GM12874 (cell line): ENCODE data around the gene ALDH16A1.

Experiments used
- TF ChIP-seq, protein P1 (sequence below): IDR thresholded peaks from 2 replicates; pipeline ENCODE4 v1.5.1; 2011; ENCODE audit warnings: low read depth, mild to moderate bottlenecking, control low read depth, low read length, moderate library complexity; ENCODE audit not compliant: insufficient read depth

Gene ALDH16A1

DNA sequence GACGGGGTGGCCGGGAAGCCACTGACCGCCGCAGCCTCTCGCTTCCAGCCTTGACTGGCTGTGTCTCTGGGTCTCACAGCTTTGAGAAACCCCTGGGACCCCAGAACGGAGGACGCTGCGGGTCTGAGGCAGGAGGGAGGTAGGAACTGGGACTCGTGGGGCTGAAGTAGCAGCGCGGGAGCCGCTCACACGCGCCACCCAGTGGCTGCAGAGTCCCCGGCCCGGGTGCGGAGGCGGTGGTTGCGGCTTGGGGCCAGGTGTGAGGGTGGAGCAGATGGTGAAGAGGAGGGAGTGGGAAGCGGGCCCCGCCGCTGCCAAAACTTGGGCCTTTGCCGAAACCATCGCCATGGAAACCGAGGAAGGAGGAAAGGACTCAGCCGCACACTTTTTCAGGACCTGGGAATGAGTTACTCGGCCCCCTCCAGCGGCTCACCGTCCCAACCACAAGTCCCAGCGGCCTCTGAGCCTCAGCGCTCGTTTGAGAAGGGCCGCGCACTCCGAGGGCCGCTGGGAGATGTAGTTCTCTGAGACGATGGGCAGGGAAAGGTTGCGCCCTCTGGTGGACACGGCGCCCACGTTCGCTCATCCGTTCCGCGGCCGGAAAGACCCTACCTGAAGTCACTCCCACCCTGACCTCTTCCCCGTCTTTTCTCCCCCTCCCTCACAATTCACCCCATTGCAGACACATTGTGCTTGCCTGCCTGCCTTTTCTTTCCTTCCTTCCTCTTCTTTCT is 9.5 kb upstream of the ALDH16A1 start:
- TF ChIP-seq, protein P1, sequence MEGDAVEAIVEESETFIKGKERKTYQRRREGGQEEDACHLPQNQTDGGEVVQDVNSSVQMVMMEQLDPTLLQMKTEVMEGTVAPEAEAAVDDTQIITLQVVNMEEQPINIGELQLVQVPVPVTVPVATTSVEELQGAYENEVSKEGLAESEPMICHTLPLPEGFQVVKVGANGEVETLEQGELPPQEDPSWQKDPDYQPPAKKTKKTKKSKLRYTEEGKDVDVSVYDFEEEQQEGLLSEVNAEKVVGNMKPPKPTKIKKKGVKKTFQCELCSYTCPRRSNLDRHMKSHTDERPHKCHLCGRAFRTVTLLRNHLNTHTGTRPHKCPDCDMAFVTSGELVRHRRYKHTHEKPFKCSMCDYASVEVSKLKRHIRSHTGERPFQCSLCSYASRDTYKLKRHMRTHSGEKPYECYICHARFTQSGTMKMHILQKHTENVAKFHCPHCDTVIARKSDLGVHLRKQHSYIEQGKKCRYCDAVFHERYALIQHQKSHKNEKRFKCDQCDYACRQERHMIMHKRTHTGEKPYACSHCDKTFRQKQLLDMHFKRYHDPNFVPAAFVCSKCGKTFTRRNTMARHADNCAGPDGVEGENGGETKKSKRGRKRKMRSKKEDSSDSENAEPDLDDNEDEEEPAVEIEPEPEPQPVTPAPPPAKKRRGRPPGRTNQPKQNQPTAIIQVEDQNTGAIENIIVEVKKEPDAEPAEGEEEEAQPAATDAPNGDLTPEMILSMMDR: peak; percentile 92

DNA sequence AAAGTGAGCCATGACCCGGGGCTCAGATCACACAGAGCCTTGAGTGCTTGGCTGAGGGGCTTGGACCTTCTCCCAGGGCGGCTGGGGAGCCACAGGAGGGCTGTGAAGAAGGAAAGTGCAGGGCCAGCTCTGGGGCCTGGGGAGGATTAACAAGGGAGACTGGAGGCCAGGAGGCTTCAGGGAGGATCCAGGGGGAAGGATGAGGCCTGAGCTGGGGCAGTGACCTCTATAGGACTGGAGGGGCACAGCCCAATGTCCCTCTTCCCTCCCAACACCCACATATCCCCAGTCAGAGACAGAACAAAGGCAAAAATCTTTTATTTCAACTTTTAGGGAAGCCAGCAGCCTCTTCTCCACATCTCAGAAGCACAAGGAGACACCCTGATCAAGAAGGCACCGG is 7.0 kb upstream of the ALDH16A1 start:
- TF ChIP-seq, protein P1: no peak

DNA sequence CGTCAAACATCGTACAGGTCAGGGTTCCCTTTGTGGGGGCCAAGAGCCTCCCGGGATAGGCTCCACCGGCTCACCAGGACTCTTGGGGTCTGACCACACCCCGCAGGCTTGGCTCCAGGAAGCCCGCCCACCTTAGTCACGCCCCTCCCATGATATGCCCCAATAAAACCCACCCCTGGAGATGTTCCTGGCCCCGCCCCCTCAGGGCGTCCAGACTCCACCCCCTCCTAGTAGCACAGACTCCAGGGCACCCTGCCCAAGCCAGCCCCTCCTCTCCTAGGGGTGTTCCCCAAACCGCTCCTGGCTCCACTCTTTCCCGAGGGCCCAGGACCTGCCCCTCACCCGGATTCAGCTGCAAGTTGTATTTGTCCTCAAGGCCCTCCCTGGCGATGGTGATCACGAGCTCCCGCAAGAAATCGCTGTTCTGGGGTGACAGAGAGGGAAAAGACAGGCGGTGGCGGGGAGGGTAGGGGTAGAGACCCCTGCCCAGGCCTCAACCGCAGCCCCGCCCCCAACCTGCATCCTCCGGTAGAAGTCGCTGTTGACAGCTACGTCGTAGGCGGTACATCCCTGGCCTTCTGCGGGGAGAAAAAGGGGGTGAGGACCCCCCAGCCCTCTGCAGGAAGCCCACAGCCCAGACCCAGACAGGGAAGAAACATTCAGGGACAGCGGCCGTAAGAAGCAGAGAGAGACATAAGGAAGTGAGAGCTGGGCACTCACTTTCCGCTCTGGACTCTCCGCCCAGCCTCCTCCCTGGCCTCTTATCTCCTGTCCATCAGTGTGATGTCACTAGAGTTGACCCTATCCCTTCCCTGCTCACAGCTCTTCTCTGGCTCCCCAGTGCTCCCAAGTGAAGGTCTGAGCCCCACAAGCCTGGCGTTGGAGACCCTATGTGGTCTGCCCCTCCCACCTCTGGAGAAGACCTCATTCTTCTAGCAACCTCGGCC is 5.3 kb upstream of the ALDH16A1 start:
- TF ChIP-seq, protein P1: no peak

DNA sequence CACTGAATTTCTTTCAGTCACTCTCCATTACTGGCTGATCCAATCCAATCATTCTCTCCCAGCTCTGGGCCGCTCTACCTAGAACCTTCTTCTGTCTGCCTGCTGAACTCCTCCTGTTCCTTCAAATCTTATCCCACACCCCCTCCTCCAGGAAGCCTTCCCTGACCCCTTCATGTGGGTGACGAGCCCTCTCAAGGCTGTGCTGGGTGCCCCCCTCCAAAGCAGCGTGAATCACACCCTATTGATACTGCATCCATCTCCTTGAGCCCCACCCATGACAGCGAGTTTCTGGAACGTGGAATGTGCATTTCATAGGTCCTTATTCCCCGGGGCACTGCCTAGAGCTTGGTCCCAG is 4.6 kb upstream of the ALDH16A1 start:
- TF ChIP-seq, protein P1: no peak

DNA sequence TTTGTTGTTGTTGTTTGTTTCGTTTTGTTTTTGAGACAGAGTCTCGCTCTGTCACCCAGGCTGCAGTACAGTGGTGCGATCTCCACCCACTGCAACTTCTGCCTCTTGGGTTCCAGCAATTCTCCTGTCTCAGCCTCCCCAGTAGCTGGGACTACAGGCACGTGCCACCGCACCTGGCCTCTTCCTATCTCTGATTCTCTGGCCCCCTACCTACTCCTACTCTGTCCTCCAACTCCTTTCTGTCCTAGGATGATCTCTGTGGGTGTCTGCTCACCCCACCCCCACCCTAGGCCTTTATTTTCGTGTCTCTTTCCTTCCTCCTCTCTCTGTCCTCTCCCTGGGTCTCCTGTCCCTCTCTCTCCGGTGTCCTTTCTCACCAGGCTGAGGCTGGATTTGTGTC is 2.6 kb upstream of the ALDH16A1 start:
- TF ChIP-seq, protein P1: no peak

DNA sequence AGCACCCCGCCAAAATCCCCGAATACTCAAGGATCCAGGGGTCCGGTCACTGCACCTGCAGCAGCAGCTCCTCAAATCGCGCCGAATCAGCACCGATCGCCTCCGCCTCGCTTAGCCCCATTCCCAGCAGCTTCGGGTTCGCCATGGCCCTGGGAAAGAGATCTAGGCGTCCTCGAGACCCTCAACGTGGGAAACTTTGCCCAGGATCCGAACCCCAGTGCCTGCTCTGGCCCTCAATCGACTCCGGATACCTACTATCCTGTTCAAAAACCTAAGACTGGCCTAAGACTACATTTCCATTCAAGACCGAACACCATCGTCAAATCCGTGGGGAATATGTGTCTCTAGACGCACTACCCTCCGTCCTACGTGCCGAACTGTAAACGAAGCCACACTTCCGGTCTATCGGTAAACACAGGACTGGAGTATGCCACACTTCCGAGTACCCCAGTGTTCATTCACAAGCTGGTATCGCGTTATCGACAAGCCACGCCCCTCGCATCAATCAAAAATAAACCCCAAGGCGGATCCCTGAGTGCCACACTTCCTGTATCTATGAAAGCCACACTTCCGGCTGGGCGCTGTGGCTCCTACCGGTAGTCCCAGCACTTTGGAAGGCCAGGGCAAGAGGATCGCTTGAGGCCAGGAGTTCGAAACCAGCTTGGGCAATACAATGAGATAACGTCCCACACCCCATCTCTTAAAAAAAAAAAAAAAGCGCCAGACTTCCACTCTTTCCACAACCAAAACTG is 1.4 kb upstream of the ALDH16A1 start, which contains the start of gene PIH1D1:
Gene PIH1D1, minus strand, starts transcription at position 385 of the 752 bp plus-strand sequence. Its CDS starts 240 bp downstream, at position 145.
- TF ChIP-seq, protein P1: no peak
